ENCODE data around the gene CCT3.
"Not testable (repeated sequence)": the region's sequence is repeated elsewhere in the genome, so short reads cannot be mapped to it uniquely, and the experiment has no call there.

Gene CCT3

DNA sequence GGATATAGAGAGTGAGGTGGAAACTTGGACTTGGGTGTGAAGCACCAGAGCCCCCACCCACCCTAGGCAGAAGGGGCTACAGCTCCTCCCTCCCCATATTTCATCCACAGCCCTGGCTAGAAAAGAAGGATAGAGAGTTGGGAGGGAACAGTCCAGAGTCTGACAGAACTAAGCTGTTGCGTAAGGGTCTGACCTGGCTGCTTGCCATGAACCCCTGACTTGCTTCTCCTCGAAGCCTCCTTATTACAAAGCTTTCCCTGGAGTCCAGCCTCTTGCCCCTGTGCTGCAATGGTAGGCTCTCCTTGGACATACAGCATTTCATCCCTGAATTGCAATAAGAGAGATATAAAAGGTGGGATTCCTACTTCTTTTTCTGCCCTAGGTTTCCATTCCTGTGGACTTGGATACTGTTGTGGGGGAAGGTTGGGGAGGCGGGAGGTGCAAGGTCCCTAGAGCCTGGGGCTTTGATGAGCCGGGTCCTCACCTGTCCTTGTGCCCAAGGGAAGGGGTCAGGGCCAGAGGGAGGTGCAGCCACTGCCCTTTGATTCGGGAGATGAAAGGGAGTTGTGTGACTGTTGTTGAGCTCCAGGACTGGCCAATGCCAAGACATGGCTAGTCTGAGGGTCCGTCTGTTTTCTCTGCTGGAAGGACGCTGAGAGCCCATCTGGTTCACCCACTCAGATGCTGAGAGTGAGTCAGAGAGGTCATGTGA lies 33.6 kb upstream of the CCT3 start:
- POLR2A ChIA-PET = no interaction called here
- DNase-seq (ENCODE audit: low read depth, low spot score) = no peak
- H3K4me3 ChIP-seq (ENCODE audit: low read depth, low read length) = no peak overlapping the region
- CTCF ChIA-PET = interaction anchor here (1.1 to 11.8 kb wide), 4 partner anchors 9 to 74 kb away, joined by 3 to 186 read pairs (median 36); no protein-coding TSS in a partner anchor
- TF ChIP-seq, protein P1, sequence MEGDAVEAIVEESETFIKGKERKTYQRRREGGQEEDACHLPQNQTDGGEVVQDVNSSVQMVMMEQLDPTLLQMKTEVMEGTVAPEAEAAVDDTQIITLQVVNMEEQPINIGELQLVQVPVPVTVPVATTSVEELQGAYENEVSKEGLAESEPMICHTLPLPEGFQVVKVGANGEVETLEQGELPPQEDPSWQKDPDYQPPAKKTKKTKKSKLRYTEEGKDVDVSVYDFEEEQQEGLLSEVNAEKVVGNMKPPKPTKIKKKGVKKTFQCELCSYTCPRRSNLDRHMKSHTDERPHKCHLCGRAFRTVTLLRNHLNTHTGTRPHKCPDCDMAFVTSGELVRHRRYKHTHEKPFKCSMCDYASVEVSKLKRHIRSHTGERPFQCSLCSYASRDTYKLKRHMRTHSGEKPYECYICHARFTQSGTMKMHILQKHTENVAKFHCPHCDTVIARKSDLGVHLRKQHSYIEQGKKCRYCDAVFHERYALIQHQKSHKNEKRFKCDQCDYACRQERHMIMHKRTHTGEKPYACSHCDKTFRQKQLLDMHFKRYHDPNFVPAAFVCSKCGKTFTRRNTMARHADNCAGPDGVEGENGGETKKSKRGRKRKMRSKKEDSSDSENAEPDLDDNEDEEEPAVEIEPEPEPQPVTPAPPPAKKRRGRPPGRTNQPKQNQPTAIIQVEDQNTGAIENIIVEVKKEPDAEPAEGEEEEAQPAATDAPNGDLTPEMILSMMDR (IDR thresholded peaks at IDR 0.05; ENCODE audit: insufficient read depth, low read length, missing control alignments) = no peak

DNA sequence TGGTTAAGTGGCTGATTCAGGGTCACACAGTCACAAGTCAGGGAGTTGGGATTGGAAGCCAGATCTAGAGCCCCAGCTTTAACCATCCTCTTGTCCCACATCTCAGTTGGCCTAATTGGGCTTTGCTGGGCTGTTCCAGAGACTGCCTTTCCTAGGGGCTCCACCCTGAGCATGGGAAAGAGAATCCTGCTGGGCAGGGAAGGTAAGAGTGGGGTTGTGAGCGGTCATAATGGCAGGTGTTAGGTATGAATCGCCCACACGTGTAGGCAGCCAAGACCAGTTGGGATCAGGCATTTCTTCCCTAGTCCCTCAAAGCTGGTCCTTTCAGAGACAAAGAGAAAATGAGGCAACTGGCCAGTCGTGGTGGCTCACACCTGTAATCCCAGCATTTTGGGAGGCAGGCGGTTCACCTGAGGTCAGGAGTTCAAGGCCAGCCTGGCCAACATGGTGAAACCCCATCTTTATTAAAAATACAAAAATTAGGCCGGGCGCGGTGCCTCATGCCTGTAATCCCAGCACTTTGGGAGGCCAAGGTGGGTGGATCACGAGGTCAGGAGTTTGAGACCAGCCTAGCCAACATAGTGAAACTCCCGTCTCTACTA lies 31.7 kb upstream of the CCT3 start:
- H3K4me3 ChIP-seq (ENCODE audit: low read depth, low read length); POLR2A ChIA-PET; DNase-seq (ENCODE audit: low read depth, low spot score): not testable (repeated sequence)
- CTCF ChIA-PET = interaction anchor here (1.3 to 11.8 kb wide), 4 partner anchors 10 to 76 kb away, joined by 3 to 186 read pairs (median 31); no protein-coding TSS in a partner anchor

DNA sequence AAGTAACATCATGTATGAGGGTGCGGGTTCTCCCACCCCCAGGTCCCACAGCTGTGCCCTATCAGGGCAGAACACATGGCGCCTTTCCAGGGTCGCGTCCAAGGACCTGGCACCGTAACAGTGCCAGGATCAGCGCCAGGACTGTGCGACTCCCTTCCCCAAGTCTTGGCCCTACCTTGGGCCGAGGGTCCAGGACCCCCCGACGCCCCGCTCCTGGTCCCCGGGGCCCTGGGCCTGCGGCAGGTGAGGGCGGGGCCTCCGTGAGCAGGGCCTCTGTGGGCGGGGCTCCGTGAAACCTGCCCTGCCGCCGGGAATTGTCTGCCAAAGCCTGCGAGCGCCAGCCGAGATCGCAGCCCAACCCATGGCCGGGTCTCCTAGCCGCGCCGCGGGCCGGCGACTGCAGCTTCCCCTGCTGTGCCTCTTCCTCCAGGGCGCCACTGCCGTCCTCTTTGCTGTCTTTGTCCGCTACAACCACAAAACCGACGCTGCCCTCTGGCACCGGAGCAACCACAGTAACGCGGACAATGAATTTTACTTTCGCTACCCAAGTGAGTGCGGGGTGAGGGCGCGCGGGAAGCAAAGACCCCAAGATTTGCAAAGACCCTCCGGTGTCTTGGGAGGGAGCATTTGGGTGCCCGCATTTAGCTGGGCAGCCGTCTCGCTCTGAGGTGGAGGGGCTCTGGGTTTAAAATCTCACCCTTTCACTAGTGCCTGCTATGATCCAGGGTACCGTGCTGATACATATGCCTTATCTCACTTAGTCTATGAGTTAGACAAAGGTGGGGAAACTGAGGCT lies 31.0 kb upstream of the CCT3 start, which contains the start of gene RHBG:
Gene RHBG, plus strand, starts transcription at position 323 of the 796 bp plus-strand sequence. Its CDS starts 39 bp downstream, at position 362.
- ChIA-PET CTCF (interaction anchor here (1.7 to 11.8 kb wide), 3 partner anchors 9 to 77 kb away, joined by 6 to 186 read pairs (median 56); no protein-coding TSS in a partner anchor), POLR2A (no interaction called here)
- peak within 1 kb of the TSS; percentile 4 for H3K4me3 ChIP-seq (ENCODE audit: low read depth, low read length)
- TF ChIP-seq, protein P1 (IDR thresholded peaks at IDR 0.05; ENCODE audit: insufficient read depth, low read length, missing control alignments) = no peak
- no peak for DNase-seq (ENCODE audit: low read depth, low spot score)

DNA sequence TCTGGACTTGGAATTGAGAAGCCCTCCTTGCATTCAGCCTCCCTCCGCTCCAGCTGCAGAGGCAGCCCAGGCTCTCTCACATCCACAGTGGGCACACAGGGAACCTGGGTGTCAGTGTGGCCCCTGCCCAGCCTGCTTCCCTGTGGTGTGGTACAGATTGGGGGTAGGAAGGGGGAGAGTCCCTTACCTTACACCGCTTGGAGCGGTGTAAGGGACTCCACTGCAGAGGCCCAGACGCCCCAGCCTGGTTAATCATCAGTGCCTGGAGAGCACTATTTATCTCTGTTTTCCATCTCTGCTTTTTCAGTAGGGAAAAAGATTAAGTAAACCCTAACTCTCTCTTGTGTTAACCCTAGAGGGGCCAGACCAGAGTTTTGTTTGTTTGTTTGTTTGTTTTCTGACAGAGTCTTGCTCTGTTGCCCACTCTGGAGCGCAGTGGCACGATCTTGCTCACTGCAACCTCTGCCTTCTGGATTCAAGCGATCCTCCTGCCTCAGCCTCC lies 30.1 kb upstream of the CCT3 start:
- no peak for DNase-seq (ENCODE audit: low read depth, low spot score)
- ChIA-PET POLR2A (no interaction called here), CTCF (interaction anchor here (7.2 to 11.8 kb wide), 2 partner anchors 8 to 17 kb away, joined by 56 to 186 read pairs; no protein-coding TSS in a partner anchor)
- H3K4me3 ChIP-seq (ENCODE audit: low read depth, low read length) = no peak overlapping the region
- TF ChIP-seq, protein P1 (IDR thresholded peaks at IDR 0.05; ENCODE audit: insufficient read depth, low read length, missing control alignments) = no peak

DNA sequence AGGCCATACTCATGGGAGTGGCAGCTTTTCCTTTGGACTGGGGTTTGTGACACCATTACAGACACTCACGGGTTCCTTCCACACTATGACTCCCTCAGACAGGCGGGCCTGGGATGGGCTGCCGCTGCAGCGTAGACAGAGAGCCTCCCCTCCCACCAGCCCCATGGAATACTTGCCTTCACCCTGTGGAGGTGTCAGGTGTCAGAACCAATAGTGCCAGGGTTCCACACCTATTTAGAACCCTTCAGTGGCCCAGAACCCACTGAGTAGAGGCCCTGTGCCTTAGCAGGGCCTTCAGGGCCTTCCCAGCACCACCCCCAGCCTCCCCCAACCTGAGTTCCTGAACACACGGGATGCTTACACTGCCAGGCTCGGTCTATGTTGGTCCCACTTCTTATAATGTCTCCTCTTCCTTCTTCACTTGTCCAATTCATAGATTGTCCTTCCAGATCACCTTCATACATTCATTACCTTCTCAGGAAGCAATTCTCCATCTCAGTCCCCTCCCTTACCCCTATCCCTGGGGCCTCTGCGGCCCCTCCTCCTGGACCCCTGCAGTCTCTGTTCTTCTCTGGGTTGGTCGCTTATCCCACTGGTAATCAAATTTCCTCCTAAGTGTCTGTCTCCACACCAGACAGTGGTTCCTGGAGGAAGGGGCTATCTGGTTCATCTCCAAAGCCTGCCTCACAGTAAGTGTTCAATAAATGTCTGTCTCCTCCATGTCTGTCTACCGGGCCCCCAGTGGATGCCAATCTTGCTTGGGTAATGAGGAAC lies 29.5 kb upstream of the CCT3 start:
- ChIA-PET POLR2A (no interaction called here), CTCF (interaction anchor here (1.0 to 7.2 kb wide), 3 partner anchors 8 to 78 kb away, joined by 4 to 56 read pairs (median 19); no protein-coding TSS in a partner anchor)
- H3K4me3 ChIP-seq (ENCODE audit: low read depth, low read length) = no peak overlapping the region
- TF ChIP-seq, protein P1 (IDR thresholded peaks at IDR 0.05; ENCODE audit: insufficient read depth, low read length, missing control alignments) = no peak
- no peak for DNase-seq (ENCODE audit: low read depth, low spot score)
